ENCODE data around the gene DMRT1.
"Not testable (repeated sequence)": the region's sequence is repeated elsewhere in the genome, so short reads cannot be mapped to it uniquely, and the experiment has no call there.

DMRT1 gene

DNA sequence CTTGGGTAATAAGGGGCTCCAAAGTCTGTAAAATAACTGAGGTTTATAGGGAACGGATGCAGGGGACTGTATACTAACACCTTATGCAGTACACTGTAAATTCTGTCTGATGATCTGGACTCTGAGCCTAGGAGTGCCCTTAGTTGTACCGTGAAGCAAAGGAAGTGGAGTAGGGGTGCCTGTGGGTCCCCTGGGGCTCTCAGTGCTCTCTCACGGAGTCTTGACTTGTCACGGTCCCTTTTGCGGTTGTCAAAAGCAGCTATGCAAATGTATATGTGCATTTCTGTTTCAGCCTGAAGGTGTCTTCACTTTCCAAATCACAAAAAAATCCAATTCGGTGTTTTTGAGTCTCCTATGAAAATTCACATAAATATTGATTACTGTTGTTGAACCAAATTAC lies 17.8 kb downstream of the DMRT1 start:
- FAIRE-seq (no peak), DNase-seq (ENCODE audit: low spot score) (no peak)

DNA sequence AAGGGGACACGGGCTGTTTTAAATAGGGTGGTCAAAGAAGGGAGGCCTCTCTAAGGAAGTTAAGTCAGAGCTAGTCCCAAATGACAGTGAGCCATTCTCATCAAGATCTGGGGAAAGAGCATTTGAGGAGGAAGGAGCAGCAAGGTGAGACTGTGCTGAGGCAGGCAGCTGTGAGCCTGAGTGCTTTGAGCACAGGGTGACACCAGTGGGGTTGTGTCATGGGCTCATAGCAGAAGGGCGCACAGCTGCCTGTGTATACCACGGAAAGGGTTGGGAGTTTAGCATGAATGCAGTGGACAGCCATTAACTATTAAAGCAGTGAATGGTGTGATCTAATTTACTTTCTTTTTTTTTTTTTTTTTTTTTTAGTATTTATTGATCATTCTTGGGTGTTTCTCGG lies 19.2 kb downstream of the DMRT1 start:
- DNase-seq (ENCODE audit: low spot score) (no peak), FAIRE-seq (no peak)

DNA sequence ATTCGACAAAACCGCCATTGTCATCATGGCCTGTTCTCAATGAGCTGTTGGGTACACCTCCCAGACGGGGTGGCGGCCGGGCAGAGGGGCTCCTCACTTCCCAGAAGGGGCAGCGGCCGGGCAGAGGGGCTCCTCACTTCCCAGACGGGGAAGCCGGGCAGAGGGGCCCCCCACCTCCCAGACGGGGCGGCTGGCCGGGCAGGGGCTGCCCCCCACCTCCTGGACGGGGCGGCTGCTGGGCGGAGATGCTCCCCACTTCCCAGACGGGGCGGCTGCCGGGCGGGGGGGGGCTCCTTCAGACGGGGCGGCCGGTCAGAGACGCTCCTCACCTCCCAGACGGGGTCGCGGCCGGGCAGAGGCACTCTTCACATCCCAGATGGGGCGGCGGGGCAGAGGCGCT lies 20.0 kb downstream of the DMRT1 start:
- not testable (repeated sequence) for DNase-seq (ENCODE audit: low spot score); FAIRE-seq

DNA sequence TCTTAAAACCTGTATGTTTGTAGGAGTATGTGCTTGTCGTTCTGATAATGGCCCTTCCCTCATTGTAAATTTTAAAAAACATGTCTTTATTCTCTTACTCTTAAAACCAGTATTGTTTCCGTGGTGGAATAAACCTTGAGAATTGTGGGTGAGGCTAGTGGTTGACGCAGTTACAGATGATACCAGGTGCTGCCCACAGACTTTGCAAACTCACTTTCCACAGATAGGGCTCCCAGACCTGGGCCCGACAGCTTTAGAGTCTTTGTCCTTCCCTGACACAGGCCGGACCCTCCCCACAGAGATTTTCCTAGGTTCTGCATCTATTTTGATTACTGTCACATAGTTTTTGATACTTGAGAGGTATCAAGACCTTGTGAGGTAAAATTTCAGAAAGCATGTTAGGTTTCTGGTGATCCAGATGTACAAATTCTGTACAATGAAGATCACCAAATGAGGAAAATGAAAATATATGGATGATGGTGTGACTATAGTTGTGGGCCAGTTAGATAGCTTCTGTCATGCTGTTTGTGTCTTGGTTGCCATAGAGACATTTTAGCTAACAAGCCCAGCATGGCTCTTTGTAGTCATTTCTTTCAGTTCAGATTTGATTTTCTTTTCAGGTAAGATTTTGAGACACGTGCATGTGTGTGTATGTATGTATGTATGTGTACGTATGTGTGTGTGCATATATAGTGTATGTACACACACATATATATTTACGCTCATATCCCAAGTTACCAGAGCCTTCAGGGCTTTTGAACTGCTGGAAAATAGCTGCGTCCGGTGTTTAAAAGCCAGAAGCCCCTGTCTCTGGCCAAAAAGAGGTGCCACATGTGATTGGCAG lies 33.8 kb downstream of the DMRT1 start:
- FAIRE-seq (no peak), DNase-seq (ENCODE audit: low spot score) (no peak)

DNA sequence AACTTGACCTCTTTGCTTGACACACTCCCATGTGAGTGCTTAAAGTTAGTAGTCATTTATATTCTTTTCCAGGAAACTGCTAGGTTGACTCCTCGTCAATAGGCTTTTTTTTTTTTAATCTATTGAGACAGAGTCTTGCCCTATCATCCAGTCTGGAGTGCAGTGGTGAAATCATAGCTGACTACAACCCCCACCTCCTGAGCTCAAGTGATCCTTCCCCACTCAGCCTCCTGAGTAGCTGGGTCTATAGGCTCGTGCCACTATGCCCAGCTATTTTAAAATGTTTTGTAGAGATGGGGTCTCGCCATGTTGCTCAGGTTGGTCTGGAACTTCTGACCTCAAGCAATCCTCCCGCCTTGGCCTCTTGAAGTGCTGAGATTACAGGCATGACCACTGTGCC lies 34.9 kb downstream of the DMRT1 start:
- DNase-seq (ENCODE audit: low spot score) (no peak), FAIRE-seq (no peak)

DNA sequence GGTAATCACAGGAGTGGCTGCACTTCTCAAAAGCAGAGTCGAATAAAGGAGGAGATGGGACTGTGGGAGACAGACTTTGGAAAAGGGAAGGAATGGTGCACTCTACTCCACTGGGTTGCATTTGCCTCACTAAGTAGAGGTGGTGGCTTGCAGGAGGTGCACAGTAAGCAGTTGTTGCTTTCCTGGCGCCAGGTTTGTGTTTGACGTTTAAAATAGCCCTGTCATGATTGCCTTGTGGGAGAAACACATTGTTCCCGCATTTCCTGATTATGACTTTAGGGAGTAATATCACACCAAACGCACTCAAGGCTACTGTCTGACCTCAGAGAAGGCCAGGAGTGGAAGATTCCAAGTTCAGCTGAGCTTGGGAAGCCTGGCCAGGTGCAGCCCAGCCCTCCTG lies 36.7 kb downstream of the DMRT1 start:
- FAIRE-seq (no peak), DNase-seq (ENCODE audit: low spot score) (no peak)

DNA sequence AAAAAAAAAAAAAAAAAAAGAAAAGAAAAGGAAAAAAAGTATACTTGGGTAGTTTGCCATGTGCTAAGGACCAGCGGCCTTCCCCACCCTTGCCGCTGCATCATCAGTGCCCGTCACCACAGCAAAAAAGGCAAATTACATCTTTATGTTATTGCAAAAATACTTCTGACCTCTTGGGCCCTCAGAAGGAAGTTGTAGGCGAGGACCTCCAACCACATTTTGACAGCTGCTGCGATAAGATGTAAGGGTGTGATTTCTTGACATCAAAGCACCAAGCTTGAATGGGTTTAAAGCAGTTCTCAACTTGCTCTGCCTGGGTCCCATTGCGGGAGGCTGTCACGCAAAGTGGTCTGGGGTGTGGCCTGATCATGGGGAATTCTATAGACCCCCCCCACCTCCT lies 39.2 kb downstream of the DMRT1 start:
- DNase-seq (ENCODE audit: low spot score) (no peak), FAIRE-seq (no peak)

DNA sequence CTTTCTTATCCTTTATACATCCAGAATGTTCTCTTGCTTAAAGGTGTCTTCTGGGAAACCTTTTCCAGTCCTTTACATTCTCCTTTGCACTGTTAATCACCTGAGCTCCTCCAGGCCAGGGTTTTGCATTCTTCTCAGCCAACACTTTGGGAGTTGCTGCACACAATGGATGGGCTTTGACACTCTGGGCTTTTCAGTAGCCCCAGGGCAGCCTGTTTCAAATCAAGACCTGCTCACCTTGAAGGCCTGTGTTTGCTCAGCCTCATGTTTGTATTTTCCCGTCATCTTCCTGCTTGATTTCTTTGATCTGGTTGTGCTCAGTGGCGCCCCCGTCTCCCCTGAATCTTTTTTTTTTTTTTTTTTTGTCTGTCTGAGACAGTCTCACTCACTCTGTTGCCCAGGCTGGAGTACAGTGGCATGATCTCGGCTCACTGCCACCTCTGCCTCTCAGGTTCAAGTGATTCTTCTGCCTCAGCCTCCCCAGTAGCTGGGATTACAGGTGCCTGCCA lies 41.0 kb downstream of the DMRT1 start:
- DNase-seq (ENCODE audit: low spot score), result no peak
- FAIRE-seq, result no peak

DNA sequence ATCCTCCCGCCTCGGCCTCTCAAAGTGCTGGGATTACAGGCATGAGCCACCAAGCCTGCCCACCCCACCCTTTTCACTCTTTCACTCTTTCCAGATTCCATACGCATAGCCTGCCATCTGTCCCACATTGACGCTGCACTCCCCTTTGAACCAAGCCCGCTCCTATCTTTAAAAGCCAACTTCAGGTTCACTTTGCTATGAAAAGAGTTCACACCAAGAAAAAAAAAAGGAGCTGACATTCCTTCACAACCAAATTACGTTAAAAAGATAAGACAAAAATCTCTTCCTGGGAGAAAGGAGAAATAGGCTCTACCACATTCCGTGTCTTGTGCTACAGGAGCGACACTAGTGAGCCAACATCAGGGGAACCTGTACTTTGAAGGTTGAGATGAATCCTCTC lies 41.5 kb downstream of the DMRT1 start:
- FAIRE-seq (no peak), DNase-seq (ENCODE audit: low spot score) (no peak)

DNA sequence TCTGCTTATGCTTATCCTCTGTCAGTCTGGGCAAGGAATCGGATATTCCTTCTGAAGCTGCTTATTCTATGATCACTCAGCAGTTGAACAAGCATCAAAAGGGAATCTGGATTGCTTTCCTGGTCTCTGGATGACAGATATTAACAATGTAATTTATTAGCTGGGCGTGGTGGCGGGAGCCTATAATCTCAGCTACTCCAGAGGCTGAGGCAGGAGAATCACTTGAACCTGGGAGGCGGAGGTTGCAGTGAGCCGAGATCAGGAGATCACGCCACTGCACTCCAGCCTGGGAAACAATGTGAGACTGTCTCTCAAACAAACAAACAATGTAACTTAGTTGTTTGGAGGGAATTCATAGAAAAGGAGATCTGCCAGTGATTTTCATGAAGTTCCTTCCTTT lies 45.4 kb downstream of the DMRT1 start:
- no peak for DNase-seq (ENCODE audit: low spot score)
- FAIRE-seq, result no peak

DNA sequence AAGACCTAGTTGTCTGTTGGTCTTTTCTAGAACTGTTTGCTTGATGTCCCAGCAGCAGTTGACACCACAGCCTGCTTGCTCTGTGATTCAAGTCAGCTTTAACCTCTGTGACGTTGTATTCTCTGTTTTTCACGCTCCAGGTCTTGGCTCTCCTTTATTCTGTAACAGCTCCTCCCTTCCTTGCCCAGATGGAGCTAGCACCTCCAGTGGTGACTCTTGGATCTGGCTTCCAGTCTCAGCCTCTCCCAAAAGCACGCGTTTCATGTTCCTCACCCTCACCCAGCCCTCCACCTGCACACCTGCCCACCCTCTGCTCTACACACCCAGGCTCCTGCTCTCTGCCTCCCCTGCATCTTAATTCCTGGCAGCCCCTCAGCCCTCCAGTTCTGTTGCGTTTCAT lies 50.6 kb downstream of the DMRT1 start:
- DNase-seq (ENCODE audit: low spot score), result no peak
- no peak for FAIRE-seq

DNA sequence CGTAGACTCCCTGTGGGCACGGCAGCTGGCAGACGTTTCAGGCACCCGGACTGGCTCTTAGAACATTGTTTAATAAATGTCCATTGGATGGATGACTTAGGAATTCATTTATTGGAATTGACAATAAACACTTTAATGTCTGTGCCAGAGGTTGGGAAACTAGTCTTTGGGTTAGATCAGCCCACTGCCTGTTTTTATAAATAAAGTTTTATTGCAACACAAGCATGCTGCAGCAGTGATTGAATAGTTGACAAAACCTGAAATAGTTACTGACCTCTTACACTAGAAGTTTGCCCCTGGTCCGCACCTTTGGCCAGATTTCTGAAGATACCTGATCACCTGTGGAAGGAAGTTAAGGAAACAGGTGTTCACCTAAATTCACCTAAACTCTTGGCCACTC lies 51.6 kb downstream of the DMRT1 start:
- DNase-seq (ENCODE audit: low spot score), result no peak
- FAIRE-seq, result no peak

DNA sequence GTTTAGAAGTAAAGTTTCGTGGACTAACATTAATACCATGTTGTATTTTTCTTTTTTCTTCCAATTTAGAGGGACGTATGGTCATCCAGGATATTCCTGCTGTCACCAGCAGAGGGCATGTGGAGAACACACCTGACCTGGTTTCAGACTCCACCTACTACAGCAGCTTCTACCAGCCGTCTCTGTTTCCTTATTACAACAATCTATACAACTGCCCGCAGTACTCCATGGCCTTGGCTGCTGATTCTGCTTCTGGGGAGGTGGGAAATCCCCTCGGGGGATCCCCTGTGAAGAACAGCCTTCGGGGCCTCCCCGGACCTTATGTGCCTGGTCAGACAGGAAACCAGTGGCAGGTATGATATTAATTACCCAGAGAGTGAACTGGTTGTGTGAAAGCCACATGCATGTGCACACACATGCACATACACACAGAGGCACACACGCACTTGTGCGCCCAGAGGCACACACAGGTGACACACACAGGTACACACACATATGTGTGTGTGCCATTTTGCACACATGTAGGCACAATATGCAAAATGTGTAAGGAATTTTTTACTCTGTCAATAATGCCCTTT lies 52.4 kb downstream of the DMRT1 start:
- no peak for FAIRE-seq

DNA sequence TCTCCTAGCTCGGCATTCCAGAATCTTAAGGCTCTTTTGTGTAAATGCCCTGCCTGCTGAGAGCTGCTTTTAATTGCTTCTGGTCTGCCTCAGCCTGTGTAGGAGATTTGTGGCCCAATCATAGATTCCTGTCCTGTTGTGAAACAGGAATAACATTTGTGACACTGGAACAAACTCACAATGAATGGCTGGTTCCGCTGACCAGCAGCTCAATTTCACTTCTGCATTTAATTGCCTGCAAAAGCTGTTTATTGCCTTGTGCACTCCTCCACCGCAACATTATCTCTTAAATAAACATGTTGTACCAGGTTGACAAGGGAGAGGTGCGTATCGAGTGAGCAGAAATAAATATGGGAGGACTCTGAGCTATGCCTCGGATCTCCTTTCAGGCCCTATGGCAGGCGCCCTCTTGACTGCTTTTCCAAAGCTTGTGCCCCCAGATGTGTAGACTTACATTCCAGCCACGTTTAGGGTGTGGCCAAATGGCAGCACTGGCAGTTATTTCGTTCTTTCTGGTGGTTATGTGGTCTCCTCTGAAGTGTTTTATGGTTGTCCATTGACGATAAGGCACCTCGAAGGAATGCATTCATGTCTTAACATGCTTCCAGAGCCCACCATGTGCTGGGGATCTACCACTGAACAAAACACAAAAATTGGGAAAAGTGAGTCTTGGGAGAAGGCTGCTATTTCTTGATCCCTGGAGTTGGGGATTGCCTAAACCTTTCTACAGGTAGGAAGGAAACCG lies 58.1 kb downstream of the DMRT1 start:
- FAIRE-seq (no peak), DNase-seq (ENCODE audit: low spot score) (no peak)

More for the DNA sequence above, 52.4 kb downstream of the DMRT1 start:
- DNase-seq (ENCODE audit: low spot score), result peak; percentile 57

DNA sequence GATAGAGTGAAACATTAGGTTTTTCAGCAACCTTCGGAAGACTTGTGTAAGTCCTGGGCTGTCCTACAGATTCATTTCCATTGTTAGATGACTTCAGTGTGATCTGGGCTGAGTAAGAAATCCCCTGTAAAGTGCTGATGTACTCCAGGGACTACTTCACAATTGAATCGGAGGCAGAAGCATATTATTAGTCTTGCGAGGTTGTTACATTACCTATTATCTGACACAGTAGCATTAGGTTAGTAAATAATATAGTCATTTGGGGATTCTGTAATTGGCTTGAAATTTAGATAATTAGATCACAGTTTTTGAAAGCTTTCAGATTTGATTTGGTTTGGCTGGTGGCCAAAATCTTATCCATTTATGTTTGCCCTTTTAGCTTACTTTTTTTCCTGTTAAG lies 62.4 kb downstream of the DMRT1 start:
- no peak for DNase-seq (ENCODE audit: low spot score)
- FAIRE-seq, result no peak

DNA sequence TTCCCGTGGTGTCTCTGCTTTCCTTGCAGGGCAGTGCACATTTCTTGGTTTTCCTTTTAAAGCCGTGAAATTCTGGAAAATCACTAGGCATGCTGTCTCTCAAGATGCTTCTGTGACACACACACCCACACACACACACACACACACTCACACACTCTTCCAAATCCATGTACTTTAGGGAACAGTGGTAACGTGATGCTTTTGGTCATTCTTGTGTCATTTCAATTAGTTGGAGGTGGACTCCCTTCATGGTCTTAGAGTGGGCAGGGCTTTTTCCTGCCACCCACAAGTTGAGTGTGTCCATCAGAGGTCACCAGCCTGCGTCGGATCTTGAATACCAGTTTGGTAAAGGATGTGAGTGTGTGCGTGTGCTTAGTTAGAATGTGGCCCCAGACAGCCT lies 64.4 kb downstream of the DMRT1 start:
- FAIRE-seq, result no peak
- no peak for DNase-seq (ENCODE audit: low spot score)

DNA sequence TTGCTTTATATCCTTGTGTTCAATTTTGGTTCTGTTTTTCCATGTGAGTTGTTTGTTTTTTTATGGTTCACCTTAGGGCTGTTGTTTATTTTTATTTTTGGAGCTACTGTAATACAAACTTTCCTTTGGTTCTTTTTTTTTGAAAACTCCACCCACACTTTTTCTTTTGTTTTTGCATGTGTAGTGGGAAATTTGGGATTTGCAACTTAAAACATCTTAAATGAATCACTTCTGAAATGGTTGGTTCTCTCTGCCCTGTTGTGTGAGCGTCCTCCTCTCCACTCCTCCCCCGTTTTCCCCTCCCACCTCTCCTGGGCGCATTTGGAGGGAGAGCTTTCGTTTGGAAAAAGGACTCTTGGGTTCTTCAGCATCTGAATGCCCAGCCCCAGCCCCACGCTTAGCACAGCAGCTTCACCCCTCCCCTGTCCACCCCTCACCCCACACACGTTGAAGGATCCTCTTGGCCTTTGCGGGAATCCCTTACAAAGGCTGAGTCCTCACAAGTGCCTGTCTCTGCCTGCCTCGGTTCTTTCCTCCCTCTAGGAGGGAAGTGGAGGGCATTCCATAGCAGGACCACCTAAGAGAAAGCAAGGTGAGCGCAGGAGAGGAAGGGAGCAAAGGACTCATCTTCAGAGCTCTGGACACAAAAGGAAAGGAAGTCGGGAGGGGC lies 67.2 kb downstream of the DMRT1 start:
- FAIRE-seq, result no peak
- DNase-seq (ENCODE audit: low spot score), result no peak

DNA sequence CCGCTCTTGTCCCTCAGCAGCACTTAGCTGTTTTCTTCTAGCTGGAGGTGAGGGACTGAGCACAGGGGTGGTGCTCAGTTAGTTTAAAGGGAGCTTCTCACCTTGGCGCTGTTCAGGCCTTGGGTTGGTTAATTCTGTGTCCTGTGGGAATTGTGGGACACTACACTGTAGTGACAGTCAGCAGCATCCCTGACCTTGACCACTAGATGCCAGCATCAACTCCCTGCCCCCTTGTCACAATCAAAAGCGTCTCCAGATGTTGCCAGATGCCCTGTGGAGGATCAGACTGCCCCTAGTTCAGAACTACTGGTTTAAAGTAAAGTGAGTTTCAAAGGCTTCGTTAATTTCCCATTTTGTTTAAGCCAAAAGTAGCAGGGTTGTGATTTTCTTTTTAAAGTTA lies 69.5 kb downstream of the DMRT1 start:
- DNase-seq (ENCODE audit: low spot score), result no peak
- no peak for FAIRE-seq

DNA sequence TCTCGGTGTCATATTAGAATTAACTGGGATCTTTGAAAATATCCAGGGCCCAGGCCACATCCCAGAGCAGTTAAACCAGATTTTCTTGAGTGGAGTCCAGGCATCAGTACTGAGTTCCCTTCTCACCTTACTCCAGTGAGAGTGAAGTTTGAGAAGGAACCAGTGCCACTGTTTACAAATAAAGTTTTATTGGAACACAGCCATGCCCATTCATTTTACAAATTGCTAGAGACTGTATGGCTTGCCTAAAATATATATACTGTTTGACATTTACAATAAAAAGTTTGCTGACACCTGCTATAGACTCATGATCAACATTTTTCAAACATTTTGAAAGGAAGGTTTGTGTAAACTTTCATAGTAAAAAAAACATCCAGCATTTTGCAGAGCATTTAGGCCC lies 71.3 kb downstream of the DMRT1 start:
- no peak for DNase-seq (ENCODE audit: low spot score)
- no peak for FAIRE-seq

DNA sequence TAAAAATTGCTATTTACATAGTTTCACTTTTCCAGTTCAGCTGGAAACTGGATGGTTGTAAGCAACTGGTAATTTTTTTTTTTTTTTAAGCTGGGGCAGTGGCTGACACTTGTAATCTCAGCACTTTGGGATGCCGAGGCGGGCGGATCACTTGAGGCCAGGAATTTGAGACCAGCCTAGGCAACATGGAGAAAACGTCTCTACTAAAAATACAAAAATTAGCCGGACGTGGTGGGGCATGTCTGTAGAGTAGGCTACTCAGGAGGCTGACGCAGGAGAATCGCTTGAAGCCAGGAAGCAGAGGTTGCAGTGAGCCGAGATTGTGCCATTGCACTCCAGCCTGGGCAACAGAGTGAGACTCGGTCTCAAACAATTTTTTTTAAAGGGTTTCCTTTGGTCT lies 72.0 kb downstream of the DMRT1 start:
- not testable (repeated sequence) for FAIRE-seq

DNA sequence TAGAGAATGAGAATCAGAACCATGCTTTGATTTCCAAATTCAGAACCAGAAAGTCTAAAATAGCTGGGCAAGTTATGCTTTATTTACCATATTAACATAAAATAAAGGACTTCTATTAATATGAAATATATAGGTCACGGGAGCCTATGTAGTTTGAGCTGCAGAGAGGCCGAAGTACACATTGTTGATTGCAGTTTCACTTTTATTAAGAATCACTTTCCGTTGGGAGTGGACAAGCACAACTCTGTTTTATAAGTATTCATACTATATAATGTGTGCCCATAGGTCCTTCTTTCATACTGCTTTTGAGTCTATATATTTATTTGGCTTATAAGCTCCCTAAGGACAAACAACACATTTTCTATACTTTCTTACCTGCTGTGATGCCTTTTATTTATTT lies 76.2 kb downstream of the DMRT1 start:
- no peak for DNase-seq (ENCODE audit: low spot score)
- no peak for FAIRE-seq

More for the DNA sequence above, 72.0 kb downstream of the DMRT1 start:
- not testable (repeated sequence) for DNase-seq (ENCODE audit: low spot score)

DNA sequence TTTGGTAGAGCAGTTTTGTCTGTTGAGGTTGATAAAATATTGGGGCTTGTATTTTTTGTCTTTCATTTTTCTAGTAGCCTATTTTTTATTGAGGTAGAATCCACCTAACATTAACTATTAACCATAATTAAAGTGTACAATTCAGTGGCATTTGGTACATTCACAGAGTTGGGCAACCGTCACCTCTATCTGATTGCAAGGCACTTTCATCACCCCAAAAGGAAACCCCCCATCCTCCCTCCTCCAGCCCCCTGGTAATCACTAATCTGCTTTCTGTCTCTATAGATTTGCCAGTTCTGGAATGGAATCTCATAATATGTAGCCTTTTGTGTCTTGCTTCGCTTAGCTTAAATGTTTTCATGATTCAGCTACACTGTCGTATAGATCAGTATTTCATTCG lies 79.4 kb downstream of the DMRT1 start:
- no peak for FAIRE-seq

More for the DNA sequence above, 79.4 kb downstream of the DMRT1 start:
- no peak for DNase-seq (ENCODE audit: low spot score)

All from urothelium cell line (cell line).